Measurements from ENCODE around the gene ABCC8.

GRCh38 chr11:17506314-17506713 is 29.7 kb upstream of the ABCC8 start:
- no peak for TF ChIP-seq CTCF (IDR thresholded peaks at IDR 0.05)
- TF ChIP-seq POLR2A (IDR thresholded peaks at IDR 0.05) = no peak

Measured in ovary (tissue), 3 donors.